Lower leg skin (tissue), 4 donors: ENCODE results near the gene SEMA5B. TPM values are rescaled to one million over a fixed set of nuclear protein-coding genes. Genes with fewer than 3 reads are reported as not detected.

Source experiments
- DNase-seq, 2 donors: peaks; one replicate each; pipeline ENCODE4 v3.0.0-alpha.2; 2019; ENCODE audit warnings: low spot score in 2 of 2
- H3K4me3 ChIP-seq: fragments of 200-600 bp; sonication (generic); 2 replicates; pipeline ENCODE4 v1.5.1; 2017; ENCODE audit warnings: mild to moderate bottlenecking, low read depth; ENCODE audit not compliant: poor library complexity, severe bottlenecking
- CTCF ChIP-seq, 3 donors: fragments of 450-650 bp; IDR thresholded peaks; one replicate each; pipeline ENCODE4 v1.5.1; 2016; ENCODE audit warnings: antibody characterized with exemption in 3 of 3, mild to moderate bottlenecking in 3 of 3, moderate library complexity in 2 of 3
- POLR2A ChIP-seq, 2 donors: fragments of 450-650 bp; IDR thresholded peaks; one replicate each; pipeline ENCODE4 v1.6.1; 2016 to 2017; ENCODE audit warnings: antibody characterized with exemption in 2 of 2, mild to moderate bottlenecking in 1 of 2, moderate library complexity in 1 of 2
- WGBS, 2 donors: methylation state at CpG; one replicate each; pipeline ENCODE4 v1.1.5; 2018; 5-methylcytosine and 5-hydroxymethylcytosine counted together
- intact Hi-C: fragments of 100-400 bp; cut with DNase I; formaldehyde crosslinking; loops from one replicate; pipeline ENCODE4 v1.15.0; 2023; ENCODE audit warnings: low total_unique reads
- total RNA-seq, 4 donors: library from RNA; depleted of rRNA; stranded (reverse); fragments of >200 nt; gene quantifications; one replicate each; pipeline ENCODE4 v1.1.0, GENCODE V29; 2016

The SEMA5B gene
- total RNA-seq, 4 donors from 2014 or later, result 0.21 to 1.8 (median 0.61) TPM

GRCh38 chr3:123015596-123015995 lies 12.0 kb downstream of the SEMA5B start:
- no peak for TF ChIP-seq CTCF (IDR thresholded peaks at IDR 0.05)
- no peak for TF ChIP-seq POLR2A (IDR thresholded peaks at IDR 0.05)
- H3K4me3 ChIP-seq, result no peak overlapping the region
- intact Hi-C loops, result no loop called here
- DNase-seq, result no peak
- WGBS, 2 donors, result 91 to 97% methylated on average over 4 of the region's 4 CpGs

- intact Hi-C loops, result no loop called here
- no peak for TF ChIP-seq CTCF (IDR thresholded peaks at IDR 0.05)
- no peak for TF ChIP-seq POLR2A (IDR thresholded peaks at IDR 0.05)
- 64 to 71% methylated on average over 6 of the region's 6 CpGs for WGBS, 2 donors
- no peak overlapping the region for H3K4me3 ChIP-seq
- DNase-seq, result no peak
Measured at GRCh38 chr3:123013876-123014275, 13.7 kb downstream of the SEMA5B start.

- no peak for DNase-seq
- WGBS, 2 donors, result 85 to 100% methylated on average over 1 of the region's 1 CpG
- TF ChIP-seq CTCF (IDR thresholded peaks at IDR 0.05) (no peak), POLR2A (IDR thresholded peaks at IDR 0.05) (no peak)
- intact Hi-C loops, result no loop called here
- H3K4me3 ChIP-seq, result no peak overlapping the region
Measured at GRCh38 chr3:123012652-123013051, 14.9 kb downstream of the SEMA5B start.

- WGBS, 2 donors, result 100% methylated on average over 1 of the region's 1 CpG
- no peak for TF ChIP-seq CTCF (IDR thresholded peaks at IDR 0.05)
- intact Hi-C loops, result no loop called here
Measured at GRCh38 chr3:123011447-123011846, 16.1 kb downstream of the SEMA5B start.

GRCh38 chr3:123008840-123009239 lies 18.7 kb downstream of the SEMA5B start:
- no peak for DNase-seq
- H3K4me3 ChIP-seq, result no peak overlapping the region
- intact Hi-C loops, result no loop called here
- TF ChIP-seq CTCF (IDR thresholded peaks at IDR 0.05) (no peak), POLR2A (IDR thresholded peaks at IDR 0.05) (no peak)
- WGBS, 2 donors, result 48 to 59% methylated on average over 6 of the region's 6 CpGs

More at GRCh38 chr3:123011447-123011846, 16.1 kb downstream of the SEMA5B start:
- H3K4me3 ChIP-seq, result no peak overlapping the region
- no peak for DNase-seq

GRCh38 chr3:123006609-123007008 lies 21.0 kb downstream of the SEMA5B start:
- intact Hi-C loops, result no loop called here
- TF ChIP-seq CTCF (IDR thresholded peaks at IDR 0.05) (no peak), POLR2A (IDR thresholded peaks at IDR 0.05) (no peak)
- no peak for DNase-seq
- 43 to 66% methylated on average over 2 of the region's 2 CpGs for WGBS, 2 donors
- no peak overlapping the region for H3K4me3 ChIP-seq
